CD4-positive, CD25-positive, alpha-beta regulatory T cell (primary cell): ENCODE data around the gene NPL. TPM values are rescaled to one million over a fixed set of nuclear protein-coding genes. Genes with fewer than 3 reads are reported as not detected.

ENCODE experiments used
- ATAC-seq, 2 donors: fragments of 150-1000 bp; cut with Tn5 transposase; one replicate each; pipeline ENCODE4 v1.10.0; 2021; ENCODE audit warnings: low read depth in 2 of 2, moderate number of reproducible peaks in 2 of 2, moderate library complexity in 1 of 2
- DNase-seq, 3 donors: peaks; one replicate each; pipeline versions ENCODE4 v3.0.0 to v3.0.0-alpha.2; 2012 to 2022; ENCODE audit warnings: mixed read lengths in 1 of 3
- H3K27ac ChIP-seq: one replicate; pipeline ENCODE4 v1.7.0; 2013; ENCODE audit warnings: mild to moderate bottlenecking, low read length; ENCODE audit not compliant: insufficient read depth, poor library complexity, severe bottlenecking
- H3K27me3 ChIP-seq: one replicate; pipeline ENCODE4 v1.7.0; 2013; ENCODE audit warnings: low read length; ENCODE audit not compliant: control insufficient read depth, insufficient read depth
- H3K36me3 ChIP-seq: one replicate; pipeline ENCODE4 v1.7.0; 2013; ENCODE audit warnings: mild to moderate bottlenecking, low read length, moderate library complexity; ENCODE audit not compliant: control insufficient read depth, insufficient read depth
- H3K4me1 ChIP-seq: 2 replicates; pipeline ENCODE4 v1.7.0; 2013; ENCODE audit warnings: mild to moderate bottlenecking, low read length; ENCODE audit not compliant: insufficient read depth, control insufficient read depth, poor library complexity, severe bottlenecking
- H3K4me3 ChIP-seq: one replicate; pipeline ENCODE4 v1.7.0; 2013; ENCODE audit warnings: low read depth, mild to moderate bottlenecking, low read length, moderate library complexity
- H3K9me3 ChIP-seq, 2 experiments: 1 replicate in 1 of 2; 2 replicates in 1 of 2; pipeline ENCODE4 v1.7.0; 2013; ENCODE audit warnings: low read length in 2 of 2, mild to moderate bottlenecking in 1 of 2, moderate library complexity in 1 of 2; ENCODE audit not compliant: control insufficient read depth in 2 of 2
- H3K27ac Mint-ChIP-seq, 3 donors: one replicate each; pipeline ENCODE4 v1.8.0; 2020 to 2022; ENCODE audit warnings: mild to moderate bottlenecking in 3 of 3, mixed read lengths in 3 of 3, moderate library complexity in 2 of 3
- H3K27me3 Mint-ChIP-seq: one replicate; pipeline ENCODE4 v1.8.0; 2022; ENCODE audit warnings: mild to moderate bottlenecking, mixed read lengths
- H3K36me3 Mint-ChIP-seq: one replicate; pipeline ENCODE4 v1.8.0; 2020; ENCODE audit warnings: mixed read lengths
- H3K4me1 Mint-ChIP-seq, 4 donors: one replicate each; pipeline ENCODE4 v1.8.0; 2020 to 2022; ENCODE audit warnings: mixed read lengths in 4 of 4, mild to moderate bottlenecking in 1 of 4
- H3K4me3 Mint-ChIP-seq, 4 donors: one replicate each; pipeline ENCODE4 v1.8.0; 2020 to 2022; ENCODE audit warnings: mild to moderate bottlenecking in 4 of 4, mixed read lengths in 4 of 4, moderate library complexity in 3 of 4
- H3K9me3 Mint-ChIP-seq, 7 donors: one replicate each; pipeline ENCODE4 v1.8.0; 2020 to 2022; ENCODE audit warnings: mixed read lengths in 7 of 7, mild to moderate bottlenecking in 3 of 7, moderate library complexity in 2 of 7
- polyA plus RNA-seq, 4 donors: library from polyadenylated mRNA; unstranded; fragments of 300-500 nt; fragmentation: Illumina TruSeq; gene quantifications; one replicate each; pipeline ENCODE4 v1.2.3, GENCODE V29; 2021
- total RNA-seq: library from RNA; stranded (reverse); gene quantifications from one replicate; pipeline ENCODE4 v1.2.3, GENCODE V29; 2022

NPL gene
- total and polyA plus RNA-seq, 5 donors from 2014 or later: 4.8 to 12.2 (median 5.5) TPM

- peaks cover 25% of the 10 kb centered on the region for H3K27me3 Mint-ChIP-seq
- Histone ChIP-seq H3K27ac (no peak overlapping the region), H3K9me3 (no peaks in the 10 kb centered on the region), H3K27me3 (peaks cover 2% of the 10 kb centered on the region), H3K4me3 (no peak overlapping the region), H3K36me3 (no peaks in the 10 kb centered on the region), H3K4me1 (no peaks in the 10 kb centered on the region)
- H3K27ac Mint-ChIP-seq: no peak overlapping the region
- H3K4me3 Mint-ChIP-seq: no peak overlapping the region
- peaks cover 0 to 4% (median 0%) of the 10 kb centered on the region in 7 donors for H3K9me3 Mint-ChIP-seq
- no peak for DNase-seq
- no peaks in the 10 kb centered on the region for H3K4me1 Mint-ChIP-seq
- ATAC-seq: no peak
- no peaks in the 10 kb centered on the region for H3K36me3 Mint-ChIP-seq
Observed at GRCh38 chr1:182768963-182769362, 20.6 kb upstream of the NPL start.

- H3K4me3 Mint-ChIP-seq: no peak overlapping the region
Observed at GRCh38 chr1:182770232-182770631, 19.3 kb upstream of the NPL start.

GRCh38 chr1:182771187-182771984 is 18.2 kb upstream of the NPL start:
- ATAC-seq: no peak
- no peak overlapping the region for H3K4me3 Mint-ChIP-seq
- H3K9me3 Mint-ChIP-seq: peaks cover 0 to 2% (median 0%) of the 10 kb centered on the region in 7 donors
- H3K27me3 ChIP-seq: peaks cover 2% of the 10 kb centered on the region
- H3K27me3 Mint-ChIP-seq: peaks cover 28% of the 10 kb centered on the region
- H3K27ac Mint-ChIP-seq: no peak overlapping the region
- H3K36me3 ChIP-seq: no peaks in the 10 kb centered on the region
- H3K4me1 ChIP-seq: no peaks in the 10 kb centered on the region
- no peak overlapping the region for H3K27ac ChIP-seq
- H3K36me3 Mint-ChIP-seq: no peaks in the 10 kb centered on the region
- no peak overlapping the region for H3K4me3 ChIP-seq
- no peaks in the 10 kb centered on the region for H3K9me3 ChIP-seq
- DNase-seq: no peak
- no peaks in the 10 kb centered on the region for H3K4me1 Mint-ChIP-seq

More at GRCh38 chr1:182770232-182770631, 19.3 kb upstream of the NPL start:
- H3K9me3 Mint-ChIP-seq: peaks cover 0 to 2% (median 0%) of the 10 kb centered on the region in 7 donors
- Histone ChIP-seq H3K27me3 (peaks cover 2% of the 10 kb centered on the region), H3K27ac (no peak overlapping the region), H3K4me1 (no peaks in the 10 kb centered on the region), H3K4me3 (no peak overlapping the region), H3K9me3 (no peaks in the 10 kb centered on the region), H3K36me3 (no peaks in the 10 kb centered on the region)
- no peaks in the 10 kb centered on the region for H3K4me1 Mint-ChIP-seq
- H3K36me3 Mint-ChIP-seq: no peaks in the 10 kb centered on the region
- H3K27ac Mint-ChIP-seq: no peak overlapping the region
- DNase-seq: no peak
- no peak for ATAC-seq
- H3K27me3 Mint-ChIP-seq: peaks cover 37% of the 10 kb centered on the region

GRCh38 chr1:182777386-182777785 is 12.2 kb upstream of the NPL start:
- H3K27me3 ChIP-seq: peaks cover 2% of the 10 kb centered on the region
- H3K4me1 ChIP-seq: no peaks in the 10 kb centered on the region
- H3K27ac ChIP-seq: no peak overlapping the region
- H3K9me3 Mint-ChIP-seq: peaks cover 0 to 3% (median 0%) of the 10 kb centered on the region in 7 donors
- no peaks in the 10 kb centered on the region for H3K9me3 ChIP-seq
- H3K27me3 Mint-ChIP-seq: peaks cover 23% of the 10 kb centered on the region
- no peaks in the 10 kb centered on the region for H3K36me3 Mint-ChIP-seq
- H3K4me3 ChIP-seq: no peak overlapping the region
- H3K27ac Mint-ChIP-seq: no peak overlapping the region
- peaks cover 0 to 5% (median 3%) of the 10 kb centered on the region in 4 donors for H3K4me1 Mint-ChIP-seq
- DNase-seq (no peak), ATAC-seq (no peak)
- H3K36me3 ChIP-seq: no peaks in the 10 kb centered on the region
- H3K4me3 Mint-ChIP-seq: no peak overlapping the region

DNA sequence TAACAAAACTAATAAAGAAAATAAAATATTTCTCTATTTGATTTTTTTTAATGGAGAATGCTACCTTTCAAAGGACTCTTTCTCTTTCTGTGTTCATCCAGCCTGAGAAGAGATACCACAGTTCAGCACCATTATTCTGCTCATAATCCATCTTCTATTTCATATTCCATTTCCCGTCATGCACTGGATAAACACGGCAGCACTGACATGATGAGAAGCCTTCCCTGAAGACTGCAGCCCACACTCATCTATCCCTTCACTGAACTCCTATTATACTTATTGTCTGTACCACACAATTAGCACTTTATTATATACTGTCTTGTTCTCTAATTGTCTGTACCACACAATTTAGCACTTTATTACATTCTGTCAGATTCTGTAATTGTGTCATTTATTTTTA is 10.7 kb upstream of the NPL start:
- Histone ChIP-seq H3K36me3 (no peaks in the 10 kb centered on the region), H3K4me3 (no peak overlapping the region), H3K9me3 (no peaks in the 10 kb centered on the region), H3K4me1 (no peaks in the 10 kb centered on the region), H3K27me3 (no peaks in the 10 kb centered on the region), H3K27ac (no peak overlapping the region)
- peaks cover 0 to 6% (median 4%) of the 10 kb centered on the region in 4 donors for H3K4me1 Mint-ChIP-seq
- H3K27ac Mint-ChIP-seq: no peak overlapping the region
- H3K27me3 Mint-ChIP-seq: peaks cover 22% of the 10 kb centered on the region
- DNase-seq (no peak), ATAC-seq (no peak)
- H3K9me3 Mint-ChIP-seq: peaks cover 0 to 3% (median 0%) of the 10 kb centered on the region in 7 donors
- no peaks in the 10 kb centered on the region for H3K36me3 Mint-ChIP-seq
- no peak overlapping the region for H3K4me3 Mint-ChIP-seq

DNA sequence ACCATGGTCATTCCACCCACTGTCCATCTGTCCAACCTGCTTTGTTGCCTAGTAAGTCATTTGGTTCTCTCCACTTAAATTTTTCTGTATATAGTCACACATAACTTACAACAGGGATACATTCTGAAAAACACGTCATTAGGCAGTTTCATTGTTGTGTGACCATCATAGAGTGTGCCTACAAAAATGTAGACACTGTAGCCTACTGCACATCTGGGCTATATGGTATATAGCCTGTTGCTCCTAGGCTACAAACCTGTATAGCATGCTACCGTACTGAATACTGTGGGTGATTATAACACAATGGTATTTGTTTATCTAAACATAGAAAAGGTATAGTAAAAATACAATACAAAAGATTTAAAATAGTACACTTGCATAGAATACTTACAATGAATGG is 10.0 kb upstream of the NPL start:
- Histone ChIP-seq H3K4me1 (no peaks in the 10 kb centered on the region), H3K36me3 (no peaks in the 10 kb centered on the region), H3K9me3 (no peaks in the 10 kb centered on the region), H3K27me3 (no peaks in the 10 kb centered on the region), H3K4me3 (no peak overlapping the region), H3K27ac (no peak overlapping the region)
- H3K27ac Mint-ChIP-seq: no peak overlapping the region
- H3K4me3 Mint-ChIP-seq: no peak overlapping the region
- H3K27me3 Mint-ChIP-seq: peaks cover 15% of the 10 kb centered on the region
- ATAC-seq (no peak), DNase-seq (no peak)
- no peaks in the 10 kb centered on the region for H3K36me3 Mint-ChIP-seq
- H3K4me1 Mint-ChIP-seq: peaks cover 0 to 6% (median 4%) of the 10 kb centered on the region in 4 donors
- peaks cover 0 to 3% (median 0%) of the 10 kb centered on the region in 7 donors for H3K9me3 Mint-ChIP-seq

- no peaks in the 10 kb centered on the region for H3K36me3 Mint-ChIP-seq
- DNase-seq (peak; percentile 39 to 82 (median 64)), ATAC-seq (peak; percentile 69)
- H3K4me1 Mint-ChIP-seq: peaks cover 0 to 6% (median 4%) of the 10 kb centered on the region in 4 donors
- Histone ChIP-seq H3K4me3 (no peak overlapping the region), H3K4me1 (no peaks in the 10 kb centered on the region), H3K27me3 (no peaks in the 10 kb centered on the region), H3K27ac (no peak overlapping the region), H3K9me3 (no peaks in the 10 kb centered on the region), H3K36me3 (no peaks in the 10 kb centered on the region)
- peak overlapping the region in 2 of 3 donors; percentile 1 to 64 for H3K27ac Mint-ChIP-seq
- H3K27me3 Mint-ChIP-seq: peaks cover 9% of the 10 kb centered on the region
- no peak overlapping the region for H3K4me3 Mint-ChIP-seq
- H3K9me3 Mint-ChIP-seq: peaks cover 0 to 2% (median 0%) of the 10 kb centered on the region in 7 donors
Observed at GRCh38 chr1:182781841-182782586, 7.6 kb upstream of the NPL start.
